Activated naive CD8-positive, alpha-beta T cell treated with anti-CD3 and anti-CD28 coated beads, Interleukin-2, amount 10 ng/mL, durations not matched to agents 7 days and 5 days (primary cell): Measurements from ENCODE around the gene RERG. TPM values are rescaled to one million over a fixed set of nuclear protein-coding genes. Genes with fewer than 3 reads are reported as not detected.

Experiments
- ATAC-seq: fragments of 150-1000 bp; cut with Tn5 transposase; one replicate; pipeline ENCODE4 v1.10.0; 2021; ENCODE audit warnings: low read depth, moderate library complexity
- POLR2A ChIA-PET: fragments of 350-600 bp; sonication (Branson Sonifier 250); formaldehyde crosslinking; loops from one replicate; lab custom pipeline; 2021; ENCODE audit warnings: antibody characterized with exemption; lab: Charles Lee
- DNase-seq: peaks from one replicate; pipeline ENCODE4 v3.0.0; 2021
- H3K27ac Mint-ChIP-seq: one replicate; pipeline ENCODE4 v1.8.0; 2022; ENCODE audit warnings: mild to moderate bottlenecking, mixed read lengths
- H3K27me3 Mint-ChIP-seq: one replicate; pipeline ENCODE4 v1.8.0; 2022; ENCODE audit warnings: mild to moderate bottlenecking, moderate library complexity, mixed read lengths
- H3K36me3 Mint-ChIP-seq: one replicate; pipeline ENCODE4 v1.8.0; 2021; ENCODE audit warnings: mild to moderate bottlenecking, mixed read lengths
- H3K4me1 Mint-ChIP-seq: one replicate; pipeline ENCODE4 v1.8.0; 2021; ENCODE audit warnings: mixed read lengths
- H3K4me3 Mint-ChIP-seq: one replicate; pipeline ENCODE4 v1.8.0; 2022; ENCODE audit warnings: mild to moderate bottlenecking, moderate library complexity, mixed read lengths
- H3K9me3 Mint-ChIP-seq: one replicate; pipeline ENCODE4 v1.8.0; 2021; ENCODE audit warnings: mixed read lengths
- total RNA-seq, 2 experiments: library from RNA; stranded (reverse); gene quantifications; one replicate each; pipeline ENCODE4 v1.2.3, GENCODE V29; 2021

The RERG gene
- total RNA-seq, 2 experiments from 2014 or later, result not detected

DNA sequence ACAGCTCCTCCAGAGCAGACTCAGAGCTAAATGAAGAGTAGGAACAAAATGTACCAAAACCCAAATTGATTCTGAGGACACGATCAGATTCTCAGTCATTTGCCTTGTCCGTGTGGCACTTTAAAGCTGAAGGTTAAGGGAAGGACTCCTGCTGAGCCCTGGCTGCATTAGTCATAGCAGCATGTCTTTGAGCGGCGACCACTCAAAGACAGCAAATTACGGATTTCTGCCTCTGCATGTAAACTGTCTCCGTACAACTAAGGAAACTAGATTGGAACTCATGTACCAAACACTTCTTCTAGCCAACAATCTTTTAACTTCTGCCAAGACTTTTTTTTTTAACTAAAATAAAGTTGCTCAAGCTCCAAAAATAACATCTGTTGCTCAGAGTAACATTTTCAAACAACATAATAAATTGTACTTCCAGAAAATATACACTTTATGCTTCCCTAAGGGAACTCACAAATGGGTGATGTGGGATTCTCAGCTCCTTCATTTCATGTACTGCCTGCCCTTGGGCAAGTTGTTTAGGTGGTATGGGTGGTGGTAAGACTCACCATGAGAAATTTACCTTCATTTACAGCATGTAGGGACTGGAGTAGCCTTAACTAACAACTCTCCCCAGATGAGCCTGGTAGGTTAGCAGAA is 56.1 kb downstream of the RERG start:
- ATAC-seq (no peak), DNase-seq (no peak)
- H3K27ac Mint-ChIP-seq, result no peak overlapping the region
- POLR2A ChIA-PET, result no interaction called here
- no peaks in the 10 kb centered on the region for H3K9me3 Mint-ChIP-seq
- H3K4me1 Mint-ChIP-seq, result no peaks in the 10 kb centered on the region
- H3K27me3 Mint-ChIP-seq, result peaks cover 11% of the 10 kb centered on the region
- H3K36me3 Mint-ChIP-seq, result no peaks in the 10 kb centered on the region
- no peak overlapping the region for H3K4me3 Mint-ChIP-seq

- DNase-seq, result no peak
- Mint-ChIP-seq H3K9me3 (no peaks in the 10 kb centered on the region), H3K27ac (no peak overlapping the region), H3K4me1 (no peaks in the 10 kb centered on the region), H3K4me3 (no peak overlapping the region), H3K36me3 (no peaks in the 10 kb centered on the region), H3K27me3 (peaks cover 4% of the 10 kb centered on the region)
- POLR2A ChIA-PET, result no interaction called here
- no peak for ATAC-seq
These were observed 57.9 kb downstream of the RERG start for GRCh38 chr12:15163030-15163976.

DNA sequence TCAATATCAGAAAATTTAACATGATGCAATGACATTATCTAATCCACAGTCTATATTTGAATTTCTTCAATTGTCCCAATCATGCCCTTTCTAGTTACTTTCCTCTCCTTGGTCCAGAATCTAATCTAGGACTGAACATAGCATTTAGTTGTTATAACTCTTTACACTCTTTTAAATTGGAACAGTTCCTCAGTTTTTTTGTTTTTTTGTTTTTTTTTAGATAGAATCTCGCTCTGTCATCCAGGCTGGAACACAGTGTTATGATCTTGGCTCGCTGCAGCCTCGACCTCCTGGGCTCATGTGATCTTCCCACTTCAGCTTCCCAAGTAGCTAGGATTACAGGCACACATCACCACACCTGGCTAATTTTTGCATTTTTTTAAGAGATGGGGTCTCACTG is 63.1 kb downstream of the RERG start:
- no peak for DNase-seq

DNA sequence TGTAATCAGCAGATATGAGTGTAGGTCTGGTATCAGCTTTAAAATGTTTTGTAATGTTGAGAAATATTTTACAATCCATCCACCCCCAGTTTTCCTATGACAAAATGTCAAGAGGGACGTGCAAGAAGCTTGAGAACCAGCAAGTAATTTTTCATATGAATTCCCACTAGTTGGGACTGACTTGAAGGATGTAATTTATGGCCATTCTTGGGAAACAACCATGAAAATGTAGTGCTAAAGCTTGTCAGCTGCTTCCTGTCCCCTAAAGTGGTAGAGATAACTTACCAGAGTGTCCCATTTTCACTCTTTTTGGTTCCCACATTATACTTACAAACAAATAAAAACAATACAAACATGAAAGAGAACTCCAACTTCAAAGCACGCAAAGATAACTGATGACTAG is 63.9 kb downstream of the RERG start:
- DNase-seq (no peak), ATAC-seq (no peak)
- Mint-ChIP-seq H3K4me3 (no peak overlapping the region), H3K27me3 (peaks cover 4% of the 10 kb centered on the region), H3K27ac (no peak overlapping the region), H3K36me3 (no peaks in the 10 kb centered on the region), H3K9me3 (no peaks in the 10 kb centered on the region), H3K4me1 (no peaks in the 10 kb centered on the region)
- POLR2A ChIA-PET, result no interaction called here

More for the DNA sequence above, 63.1 kb downstream of the RERG start:
- Mint-ChIP-seq H3K9me3 (no peaks in the 10 kb centered on the region), H3K36me3 (no peaks in the 10 kb centered on the region), H3K4me1 (no peaks in the 10 kb centered on the region), H3K27ac (no peak overlapping the region), H3K27me3 (peaks cover 3% of the 10 kb centered on the region), H3K4me3 (no peak overlapping the region)
- ATAC-seq, result no peak
- POLR2A ChIA-PET, result no interaction called here

GRCh38 chr12:15155271-15155670 is 65.9 kb downstream of the RERG start:
- Mint-ChIP-seq H3K9me3 (no peaks in the 10 kb centered on the region), H3K4me1 (no peaks in the 10 kb centered on the region), H3K27me3 (peaks cover 4% of the 10 kb centered on the region), H3K4me3 (no peak overlapping the region), H3K36me3 (no peaks in the 10 kb centered on the region), H3K27ac (no peak overlapping the region)
- POLR2A ChIA-PET, result no interaction called here
- DNase-seq (no peak), ATAC-seq (no peak)

- POLR2A ChIA-PET, result no interaction called here
- Mint-ChIP-seq H3K4me3 (no peak overlapping the region), H3K27me3 (peaks cover 4% of the 10 kb centered on the region), H3K4me1 (no peaks in the 10 kb centered on the region), H3K36me3 (no peaks in the 10 kb centered on the region), H3K9me3 (no peaks in the 10 kb centered on the region), H3K27ac (no peak overlapping the region)
- ATAC-seq, result no peak
- DNase-seq, result no peak
These were observed 67.1 kb downstream of the RERG start for GRCh38 chr12:15154103-15154502.

GRCh38 chr12:15152868-15153267 is 68.3 kb downstream of the RERG start:
- ATAC-seq (no peak), DNase-seq (no peak)
- Mint-ChIP-seq H3K36me3 (no peaks in the 10 kb centered on the region), H3K9me3 (no peaks in the 10 kb centered on the region), H3K27ac (no peak overlapping the region), H3K4me1 (no peaks in the 10 kb centered on the region), H3K4me3 (no peak overlapping the region), H3K27me3 (peaks cover 4% of the 10 kb centered on the region)
- POLR2A ChIA-PET, result no interaction called here

- H3K4me3 Mint-ChIP-seq, result no peak overlapping the region
- no peaks in the 10 kb centered on the region for H3K4me1 Mint-ChIP-seq
- H3K9me3 Mint-ChIP-seq, result no peaks in the 10 kb centered on the region
- POLR2A ChIA-PET, result no interaction called here
- peaks cover 4% of the 10 kb centered on the region for H3K27me3 Mint-ChIP-seq
- ATAC-seq (no peak), DNase-seq (no peak)
- no peaks in the 10 kb centered on the region for H3K36me3 Mint-ChIP-seq
- H3K27ac Mint-ChIP-seq, result no peak overlapping the region
These were observed 68.8 kb downstream of the RERG start for GRCh38 chr12:15152456-15152855.

DNA sequence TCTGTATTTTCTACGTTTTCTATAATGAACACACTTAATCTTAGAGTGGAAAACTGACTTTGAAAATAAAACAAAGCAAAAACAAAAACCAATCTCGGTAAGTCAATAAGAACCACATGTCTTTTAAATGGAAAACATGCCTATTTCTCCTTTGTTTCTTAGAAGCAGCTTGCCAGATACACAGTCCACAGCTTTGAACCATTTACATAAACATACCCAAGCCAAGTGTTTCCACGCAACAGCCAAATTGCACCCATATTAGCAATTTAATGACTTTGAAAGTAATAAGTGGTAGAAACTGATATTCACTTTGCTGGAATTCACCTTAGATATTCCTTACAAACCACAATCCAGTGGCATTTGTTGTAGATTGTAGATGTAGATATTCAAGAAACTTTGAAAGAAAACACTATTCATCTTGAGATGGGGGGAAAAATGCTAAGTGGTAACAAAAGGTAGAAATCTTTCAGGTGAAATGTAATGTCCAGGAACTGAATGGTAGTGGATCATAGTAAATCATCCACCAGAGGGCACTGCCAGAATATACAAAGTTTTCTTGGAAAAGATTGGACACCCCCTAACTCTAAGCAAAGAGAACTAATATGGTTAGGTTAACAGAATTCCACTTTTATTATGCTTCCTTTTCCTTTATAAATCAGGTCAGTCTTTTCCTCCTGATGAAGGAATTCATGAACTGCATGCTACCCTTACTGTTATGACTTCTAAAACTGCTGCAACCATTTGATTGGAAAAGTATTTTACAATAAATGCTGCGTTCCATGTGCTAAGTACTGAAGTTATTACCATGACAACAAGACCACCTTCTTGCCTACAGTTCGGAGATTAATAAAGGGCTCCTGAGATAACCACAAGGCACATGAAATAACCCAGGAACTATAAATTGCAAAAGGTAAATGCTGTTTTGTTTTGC is 69.8 kb downstream of the RERG start:
- no peaks in the 10 kb centered on the region for H3K36me3 Mint-ChIP-seq
- H3K4me3 Mint-ChIP-seq, result no peak overlapping the region
- peaks cover 4% of the 10 kb centered on the region for H3K27me3 Mint-ChIP-seq
- POLR2A ChIA-PET, result no interaction called here
- DNase-seq (no peak), ATAC-seq (no peak)
- H3K9me3 Mint-ChIP-seq, result no peaks in the 10 kb centered on the region
- no peak overlapping the region for H3K27ac Mint-ChIP-seq
- no peaks in the 10 kb centered on the region for H3K4me1 Mint-ChIP-seq

- Mint-ChIP-seq H3K4me1 (no peaks in the 10 kb centered on the region), H3K4me3 (no peak overlapping the region), H3K9me3 (no peaks in the 10 kb centered on the region), H3K27me3 (no peaks in the 10 kb centered on the region), H3K36me3 (no peaks in the 10 kb centered on the region), H3K27ac (no peak overlapping the region)
- POLR2A ChIA-PET, result no interaction called here
- ATAC-seq (no peak), DNase-seq (no peak)
These were observed 74.6 kb downstream of the RERG start for GRCh38 chr12:15146585-15146984.

GRCh38 chr12:15143467-15143866 is 77.8 kb downstream of the RERG start:
- Mint-ChIP-seq H3K4me3 (no peak overlapping the region), H3K4me1 (no peaks in the 10 kb centered on the region), H3K27ac (no peak overlapping the region), H3K9me3 (no peaks in the 10 kb centered on the region), H3K36me3 (no peaks in the 10 kb centered on the region), H3K27me3 (peaks cover 6% of the 10 kb centered on the region)
- ATAC-seq (no peak), DNase-seq (no peak)
- POLR2A ChIA-PET, result no interaction called here

DNA sequence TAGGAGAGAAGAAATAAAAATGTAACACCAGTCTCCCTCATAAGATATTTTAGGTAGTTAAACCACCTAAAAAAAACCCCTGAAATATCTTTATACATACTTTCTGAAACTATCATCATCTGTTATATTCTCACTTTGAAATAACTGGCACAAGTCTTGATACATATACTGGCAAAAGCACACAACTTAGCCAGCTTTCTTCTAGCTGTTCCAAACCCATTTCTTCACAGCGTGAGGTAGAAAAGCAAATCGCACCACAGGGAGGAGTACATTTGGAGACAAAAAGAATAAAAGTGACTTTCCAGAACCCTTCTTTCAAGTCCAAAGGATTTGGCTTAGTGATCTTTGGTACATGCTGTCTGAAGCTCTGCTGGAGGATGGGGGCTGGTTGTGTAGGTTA is 78.5 kb downstream of the RERG start:
- H3K4me3 Mint-ChIP-seq, result no peak overlapping the region
- H3K9me3 Mint-ChIP-seq, result no peaks in the 10 kb centered on the region
- no peak overlapping the region for H3K27ac Mint-ChIP-seq
- POLR2A ChIA-PET, result no interaction called here
- DNase-seq (no peak), ATAC-seq (no peak)
- H3K27me3 Mint-ChIP-seq, result peaks cover 8% of the 10 kb centered on the region
- H3K36me3 Mint-ChIP-seq, result no peaks in the 10 kb centered on the region
- no peaks in the 10 kb centered on the region for H3K4me1 Mint-ChIP-seq

DNA sequence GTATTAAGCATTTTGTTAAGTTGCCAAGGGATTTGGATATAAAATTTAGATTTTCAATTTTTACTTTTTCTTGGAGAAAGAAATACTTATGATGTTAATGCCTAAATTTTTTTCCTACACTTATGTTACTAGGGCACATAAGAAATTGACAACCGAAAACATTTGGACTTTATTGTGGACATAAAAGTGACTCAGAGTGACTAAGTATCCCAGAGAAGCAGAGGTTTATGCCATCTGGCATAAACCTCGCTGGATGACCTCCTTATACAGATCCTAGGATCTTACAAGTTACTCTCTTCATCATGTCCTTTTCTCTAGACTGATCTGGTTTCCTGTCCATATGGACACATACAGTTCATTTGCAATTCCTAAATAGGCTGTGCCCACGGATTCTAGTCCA is 89.8 kb downstream of the RERG start:
- Mint-ChIP-seq H3K4me3 (no peak overlapping the region), H3K4me1 (no peaks in the 10 kb centered on the region), H3K27ac (no peak overlapping the region), H3K36me3 (no peaks in the 10 kb centered on the region), H3K9me3 (no peaks in the 10 kb centered on the region), H3K27me3 (peaks cover 23% of the 10 kb centered on the region)
- no peak for DNase-seq
- POLR2A ChIA-PET, result no interaction called here
- no peak for ATAC-seq
